Neural progenitor cell (in vitro differentiated cells): ENCODE data around the gene FBP2.

Experiments used
- CTCF ChIP-seq: fragments of 200-600 bp; sonication (generic); IDR thresholded peaks from 2 replicates; pipeline ENCODE4 v1.5.1; 2017; ENCODE audit warnings: antibody characterized with exemption, mild to moderate bottlenecking
- EZH2 ChIP-seq: fragments of 200-600 bp; sonication (generic); IDR thresholded peaks from 2 replicates; pipeline ENCODE4 v1.6.1; 2017; ENCODE audit warnings: antibody characterized with exemption, mild to moderate bottlenecking, moderate library complexity
- EZH2phosphoT487 ChIP-seq: fragments of 200-600 bp; sonication (generic); IDR thresholded peaks from 2 replicates; pipeline ENCODE4 v1.6.1; 2017; ENCODE audit warnings: antibody characterized with exemption

- no peak for TF ChIP-seq CTCF
- no peak for TF ChIP-seq EZH2
- no peak for TF ChIP-seq EZH2phosphoT487
Measured at GRCh38 chr9:94526271-94526670, 67.4 kb downstream of the FBP2 start.
